Endothelial cell of umbilical vein (primary cell): Measurements from ENCODE around the gene CR2. TPM values are rescaled to one million over a fixed set of nuclear protein-coding genes. Genes with fewer than 3 reads are reported as not detected.

Source experiments
- BruUV-seq: library from RNA; stranded (reverse); fragments of 400-500 nt; replicated peaks from 2 replicates; lab custom pipeline; 2021; lab: Mats Ljungman, UMichigan
- CTCF ChIA-PET: fragments of 300-600, 350-600 bp; sonication (Branson Sonifier 250); formaldehyde crosslinking; loops from one replicate; lab custom pipeline; 2021; ENCODE audit warnings: antibody characterized with exemption, inconsistent platforms; lab: Charles Lee
- POLR2A ChIA-PET: fragments of 300-600, 350-600 bp; sonication (Branson Sonifier 250); formaldehyde crosslinking; loops from one replicate; lab custom pipeline; 2021; ENCODE audit warnings: antibody characterized with exemption, inconsistent platforms; lab: Charles Lee
- DNase-seq: peaks from one replicate; pipeline ENCODE4 v3.0.0-alpha.2; 2011; ENCODE audit warnings: low read depth, low spot score
- FAIRE-seq: peaks from 2 replicates; lab custom pipeline; 2011; peaks lifted over from hg19 to GRCh38; lab: Jason Lieb, UNC
- H2AFZ ChIP-seq: 2 replicates; pipeline ENCODE4 v1.6.0; 2012; ENCODE audit warnings: low read depth, low read length, control low read depth, inconsistent platforms
- H3K27ac ChIP-seq: 2 replicates; pipeline ENCODE4 v1.5.1; 2011; ENCODE audit warnings: low read depth, mild to moderate bottlenecking, control low read depth, low read length, moderate library complexity; ENCODE audit not compliant: insufficient read depth
- H3K27me3 ChIP-seq, 2 experiments: 2 replicates each; pipeline versions ENCODE4 v1.6.0 to v1.6.1; 2011; ENCODE audit warnings: low read length in 2 of 2, mixed read lengths in 1 of 2; ENCODE audit not compliant: control insufficient read depth in 2 of 2, insufficient read depth in 2 of 2
- H3K36me3 ChIP-seq, 2 experiments: 2 replicates in 1 of 2; 3 replicates in 1 of 2; pipeline ENCODE4 v1.5.1; 2011; ENCODE audit warnings: low read length in 2 of 2, mild to moderate bottlenecking in 1 of 2, moderate library complexity in 1 of 2; ENCODE audit not compliant: control insufficient read depth in 2 of 2, insufficient read depth in 2 of 2; ENCODE audit errors: extremely low read depth in 1 of 2
- H3K4me1 ChIP-seq: 3 replicates; pipeline ENCODE4 v1.5.1; 2011; ENCODE audit warnings: mild to moderate bottlenecking, low read length; ENCODE audit not compliant: control insufficient read depth, insufficient read depth; ENCODE audit errors: extremely low read depth
- H3K4me2 ChIP-seq: 2 replicates; pipeline ENCODE4 v1.6.1; 2011; ENCODE audit warnings: low read length, control low read depth, mixed read lengths; ENCODE audit not compliant: insufficient read depth
- H3K4me3 ChIP-seq, 3 experiments: fragments of 200-600 bp in 1 of 3; sonication (generic), shearing (Covaris generic) in 1 of 3; replicated peaks in 1 of 3; 2 replicates each; pipeline ENCODE4 v1.5.1; 2011 to 2016; ENCODE audit warnings: control low read depth in 3 of 3, low read length in 3 of 3, mild to moderate bottlenecking in 2 of 3, inconsistent platforms in 1 of 3, low read depth in 1 of 3, moderate library complexity in 1 of 3; ENCODE audit not compliant: insufficient read depth in 1 of 3
- H3K79me2 ChIP-seq: 2 replicates; pipeline ENCODE4 v1.6.0; 2012; ENCODE audit warnings: low read length, inconsistent platforms; ENCODE audit not compliant: control insufficient read depth, insufficient read depth
- H3K9ac ChIP-seq: replicated peaks from 2 replicates; pipeline ENCODE3; 2011; ENCODE audit warnings: low read length, control low read depth; ENCODE audit not compliant: insufficient read depth; ENCODE audit errors: extremely low read depth
- H3K9me1 ChIP-seq: replicated peaks from 3 replicates; pipeline ENCODE4 v1.6.0; 2011; ENCODE audit warnings: mild to moderate bottlenecking, low read length; ENCODE audit not compliant: control insufficient read depth, insufficient read depth; ENCODE audit errors: extremely low read depth
- H3K9me3 ChIP-seq: replicated peaks from 2 replicates; pipeline ENCODE4 v1.5.1; 2012; ENCODE audit warnings: low read length, inconsistent platforms; ENCODE audit not compliant: control insufficient read depth, insufficient read depth
- H4K20me1 ChIP-seq: replicated peaks from 2 replicates; pipeline ENCODE3; 2011; ENCODE audit warnings: mild to moderate bottlenecking, low read length; ENCODE audit not compliant: control insufficient read depth, insufficient read depth; ENCODE audit errors: extremely low read depth
- EZH2 ChIP-seq: IDR thresholded peaks from 2 replicates; pipeline ENCODE4 v1.6.1; 2012; ENCODE audit warnings: borderline replicate concordance, low read depth, mild to moderate bottlenecking, moderate library complexity, low read length, inconsistent platforms; ENCODE audit not compliant: severe bottlenecking
- FOS ChIP-seq: IDR thresholded peaks from 2 replicates; pipeline ENCODE4 v1.6.1; 2011; ENCODE audit warnings: mild to moderate bottlenecking, low read length, moderate library complexity, borderline replicate concordance; ENCODE audit not compliant: insufficient read depth
- GATA2 ChIP-seq: IDR thresholded peaks from 2 replicates; pipeline ENCODE4 v1.7.0; 2011; ENCODE audit warnings: low read depth, mild to moderate bottlenecking, moderate library complexity, mixed read lengths, low read length; ENCODE audit not compliant: insufficient read length, insufficient read depth
- JUN ChIP-seq: IDR thresholded peaks from 2 replicates; pipeline ENCODE4 v1.6.1; 2011; ENCODE audit warnings: borderline replicate concordance, low read depth; ENCODE audit not compliant: insufficient read length, insufficient read depth
- MYC ChIP-seq: IDR thresholded peaks from one replicate; pipeline ENCODE4 v1.6.1; 2011; ENCODE audit warnings: mild to moderate bottlenecking, low read depth, low read length
- POLR2A ChIP-seq: IDR thresholded peaks from 2 replicates; pipeline ENCODE4 v1.6.1; 2012; ENCODE audit warnings: low read depth, mild to moderate bottlenecking, control low read depth, low read length
- POLR2AphosphoS5 ChIP-seq: IDR thresholded peaks from 2 replicates; pipeline ENCODE4 v1.6.1; 2012; ENCODE audit warnings: low read depth, mild to moderate bottlenecking, control low read depth, low read length, moderate library complexity; ENCODE audit not compliant: insufficient read depth
- dilution Hi-C: fragments of 300-500 bp; cut with MboI; formaldehyde crosslinking; loops from one replicate; pipeline ENCODE4 v1.15.0; 2019; ENCODE audit warnings: low sequenced_read_pairs; ENCODE audit not compliant: extremely low pct_ligation_motif_present
- intact Hi-C: fragments of 100-400 bp; cut with micrococcal nuclease; formaldehyde crosslinking; loops from one replicate; pipeline ENCODE4 v1.10.0; 2022
- polyA plus RNA-seq, 4 experiments: library from polyadenylated mRNA; depleted of rRNA in 3 of 4; stranded (reverse) in 3 of 4; unstranded in 1 of 4; fragments of >200 nt; gene quantifications; 2 replicates each; pipeline versions ENCODE4 v1.2.1 to v1.2.3, GENCODE V29; 2011 to 2012; ENCODE audit warnings: missing spikeins in 1 of 4
- total RNA-seq: library from RNA; stranded (reverse); gene quantifications from 2 replicates; pipeline ENCODE4 v1.2.3, GENCODE V29; 2021
- TF ChIP-seq, protein P1 (sequence below), 2 donors: IDR thresholded peaks; 1 replicate in 1 of 2; 2 replicates in 1 of 2; pipeline ENCODE4 v1.5.1; 2011; ENCODE audit warnings: low read length in 2 of 2, mild to moderate bottlenecking in 2 of 2, moderate library complexity in 2 of 2, control low read depth in 1 of 2, inconsistent platforms in 1 of 2, low read depth in 1 of 2; ENCODE audit not compliant: insufficient read depth in 1 of 2; ENCODE audit errors: extremely low read depth in 1 of 2
- TF ChIP-seq, protein P2 (sequence below): IDR thresholded peaks from 2 replicates; pipeline ENCODE4 v1.6.1; 2011; ENCODE audit not compliant: insufficient read depth, insufficient read length

CR2 gene
- total and polyA plus RNA-seq, 2 donors (not counting 3 experiments of a cell fraction or from before 2014, with no cell fraction given), result not detected

DNA sequence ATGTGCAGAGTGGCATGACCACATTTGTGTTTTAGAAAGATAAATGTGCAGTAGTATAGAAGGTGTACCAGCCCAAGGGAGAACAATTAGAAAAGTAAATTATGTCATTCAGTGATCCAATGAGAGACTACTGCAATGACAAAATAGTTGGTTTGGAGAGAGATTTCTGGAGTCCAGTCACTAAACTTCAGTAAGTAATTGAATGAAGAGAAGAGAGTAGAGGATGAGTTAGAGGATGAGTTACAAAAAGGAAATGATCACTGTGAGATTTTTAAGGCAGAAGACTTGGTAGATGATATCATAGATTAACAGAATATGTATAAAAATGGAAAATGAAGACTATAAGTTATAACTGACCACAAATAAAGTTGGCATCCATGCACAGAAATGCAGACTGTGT is 8.4 kb downstream of the CR2 start:
- Histone ChIP-seq H3K9ac (no peak overlapping the region), H3K27me3 (peaks cover 4 to 12% of the 10 kb centered on the region in 2 experiments), H4K20me1 (no peaks in the 10 kb centered on the region), H3K9me3 (no peaks in the 10 kb centered on the region), H3K4me1 (no peaks in the 10 kb centered on the region), H3K4me2 (no peak overlapping the region), H2AFZ (no peak overlapping the region), H3K27ac (no peak overlapping the region), H3K36me3 (no peaks in the 10 kb centered on the region), H3K9me1 (no peaks in the 10 kb centered on the region), H3K79me2 (no peaks in the 10 kb centered on the region), H3K4me3 (no peak overlapping the region)
- ChIA-PET POLR2A (no interaction called here), CTCF (no interaction called here)
- dilution Hi-C loops, result no loop called here
- no peak for DNase-seq
- no peak for FAIRE-seq
- no TSS peak for BruUV-seq
- TF ChIP-seq POLR2A, result no peak
- TF ChIP-seq, protein P1, sequence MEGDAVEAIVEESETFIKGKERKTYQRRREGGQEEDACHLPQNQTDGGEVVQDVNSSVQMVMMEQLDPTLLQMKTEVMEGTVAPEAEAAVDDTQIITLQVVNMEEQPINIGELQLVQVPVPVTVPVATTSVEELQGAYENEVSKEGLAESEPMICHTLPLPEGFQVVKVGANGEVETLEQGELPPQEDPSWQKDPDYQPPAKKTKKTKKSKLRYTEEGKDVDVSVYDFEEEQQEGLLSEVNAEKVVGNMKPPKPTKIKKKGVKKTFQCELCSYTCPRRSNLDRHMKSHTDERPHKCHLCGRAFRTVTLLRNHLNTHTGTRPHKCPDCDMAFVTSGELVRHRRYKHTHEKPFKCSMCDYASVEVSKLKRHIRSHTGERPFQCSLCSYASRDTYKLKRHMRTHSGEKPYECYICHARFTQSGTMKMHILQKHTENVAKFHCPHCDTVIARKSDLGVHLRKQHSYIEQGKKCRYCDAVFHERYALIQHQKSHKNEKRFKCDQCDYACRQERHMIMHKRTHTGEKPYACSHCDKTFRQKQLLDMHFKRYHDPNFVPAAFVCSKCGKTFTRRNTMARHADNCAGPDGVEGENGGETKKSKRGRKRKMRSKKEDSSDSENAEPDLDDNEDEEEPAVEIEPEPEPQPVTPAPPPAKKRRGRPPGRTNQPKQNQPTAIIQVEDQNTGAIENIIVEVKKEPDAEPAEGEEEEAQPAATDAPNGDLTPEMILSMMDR (IDR thresholded peaks at IDR 0.05; ENCODE audit: extremely low read depth in 1 of 2, insufficient read depth in 1 of 2, low read depth in 1 of 2, low read length in 2 of 2), result no peak
- no peak for TF ChIP-seq JUN
- no peak for TF ChIP-seq POLR2AphosphoS5
- TF ChIP-seq EZH2, result no peak
- TF ChIP-seq, protein P2, sequence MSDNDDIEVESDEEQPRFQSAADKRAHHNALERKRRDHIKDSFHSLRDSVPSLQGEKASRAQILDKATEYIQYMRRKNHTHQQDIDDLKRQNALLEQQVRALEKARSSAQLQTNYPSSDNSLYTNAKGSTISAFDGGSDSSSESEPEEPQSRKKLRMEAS, result no peak
- TF ChIP-seq MYC, result no peak
- TF ChIP-seq FOS, result no peak
- TF ChIP-seq GATA2, result no peak
- intact Hi-C loops, result no loop called here
